GM12872 (cell line): ENCODE measurements around the gene EIF5.

ENCODE experiments used
- CTCF ChIP-seq: IDR thresholded peaks from 3 replicates; pipeline ENCODE4 v1.5.1; 2011; ENCODE audit warnings: low read depth, mild to moderate bottlenecking, low read length, moderate library complexity; ENCODE audit not compliant: insufficient read depth

Gene EIF5

GRCh38 chr14:103317251-103317650 lies 16.8 kb upstream of the EIF5 start:
- no peak for TF ChIP-seq CTCF

GRCh38 chr14:103317976-103318580 lies 16.0 kb upstream of the EIF5 start:
- no peak for TF ChIP-seq CTCF

GRCh38 chr14:103318750-103319419 lies 15.2 kb upstream of the EIF5 start:
- no peak for TF ChIP-seq CTCF

GRCh38 chr14:103319422-103319821 lies 14.6 kb upstream of the EIF5 start:
- no peak for TF ChIP-seq CTCF

GRCh38 chr14:103326078-103326477 lies 8.0 kb upstream of the EIF5 start:
- no peak for TF ChIP-seq CTCF

- no peak for TF ChIP-seq CTCF
These were observed 5.1 kb upstream of the EIF5 start for GRCh38 chr14:103328941-103329340.

GRCh38 chr14:103329401-103330347 lies 4.4 kb upstream of the EIF5 start:
- TF ChIP-seq CTCF, result no peak
